Upper lobe of right lung (tissue), 1 donor: ENCODE data around the gene TTLL6. TPM values are rescaled to one million over a fixed set of nuclear protein-coding genes. Genes with fewer than 3 reads are reported as not detected.

Experiments used
- ATAC-seq: fragments of 200-7000 bp; cut with Tn5 transposase; one replicate; pipeline ENCODE4 v1.9.1; 2020; ENCODE audit warnings: mild to moderate bottlenecking, moderate library complexity
- DNase-seq: peaks from one replicate; pipeline ENCODE4 v3.0.0-alpha.2; 2020
- H3K27ac ChIP-seq: fragments of 200-600 bp; one replicate; pipeline ENCODE4 v1.8.0; 2022
- H3K27me3 ChIP-seq: fragments of 200-600 bp; one replicate; pipeline ENCODE4 v1.8.0; 2022; ENCODE audit warnings: mild to moderate bottlenecking
- H3K36me3 ChIP-seq: fragments of 200-600 bp; one replicate; pipeline ENCODE4 v1.8.0; 2022
- H3K4me1 ChIP-seq: fragments of 200-600 bp; one replicate; pipeline ENCODE4 v1.8.0; 2022
- H3K4me3 ChIP-seq: fragments of 200-600 bp; one replicate; pipeline ENCODE4 v1.8.0; 2022; ENCODE audit warnings: mild to moderate bottlenecking
- H3K9me3 ChIP-seq: fragments of 200-600 bp; one replicate; pipeline ENCODE4 v1.8.0; 2022
- intact Hi-C: fragments of 100-400 bp; cut with DNase I; formaldehyde crosslinking; loops from one replicate; pipeline ENCODE4 v1.11.0; 2022
- total RNA-seq: library from RNA; stranded (reverse); fragmentation: NEBNext Ultra II Directional; extraction: Animal tissue kit (Norgen Biotek cat#: 25700); gene quantifications from one replicate; pipeline ENCODE4 v1.2.1, GENCODE V29; 2021
- TF ChIP-seq, protein P1 (sequence below): fragments of 200-600 bp; IDR thresholded peaks from one replicate; pipeline ENCODE4 v1.8.0; 2022; ENCODE audit warnings: antibody characterized with exemption
- donor health status: DM: no; HTN: yes; CAD: no; lungs with severe emphysema.

The TTLL6 gene
- total RNA-seq, 1 donor from 2014 or later: 0.20 TPM

GRCh38 chr17:48732688-48733629 lies 84.1 kb downstream of the TTLL6 start:
- H3K4me1 ChIP-seq: peaks cover 11% of the 10 kb centered on the region
- H3K9me3 ChIP-seq: no peaks in the 10 kb centered on the region
- H3K27ac ChIP-seq: no peak overlapping the region
- TF ChIP-seq, protein P1, sequence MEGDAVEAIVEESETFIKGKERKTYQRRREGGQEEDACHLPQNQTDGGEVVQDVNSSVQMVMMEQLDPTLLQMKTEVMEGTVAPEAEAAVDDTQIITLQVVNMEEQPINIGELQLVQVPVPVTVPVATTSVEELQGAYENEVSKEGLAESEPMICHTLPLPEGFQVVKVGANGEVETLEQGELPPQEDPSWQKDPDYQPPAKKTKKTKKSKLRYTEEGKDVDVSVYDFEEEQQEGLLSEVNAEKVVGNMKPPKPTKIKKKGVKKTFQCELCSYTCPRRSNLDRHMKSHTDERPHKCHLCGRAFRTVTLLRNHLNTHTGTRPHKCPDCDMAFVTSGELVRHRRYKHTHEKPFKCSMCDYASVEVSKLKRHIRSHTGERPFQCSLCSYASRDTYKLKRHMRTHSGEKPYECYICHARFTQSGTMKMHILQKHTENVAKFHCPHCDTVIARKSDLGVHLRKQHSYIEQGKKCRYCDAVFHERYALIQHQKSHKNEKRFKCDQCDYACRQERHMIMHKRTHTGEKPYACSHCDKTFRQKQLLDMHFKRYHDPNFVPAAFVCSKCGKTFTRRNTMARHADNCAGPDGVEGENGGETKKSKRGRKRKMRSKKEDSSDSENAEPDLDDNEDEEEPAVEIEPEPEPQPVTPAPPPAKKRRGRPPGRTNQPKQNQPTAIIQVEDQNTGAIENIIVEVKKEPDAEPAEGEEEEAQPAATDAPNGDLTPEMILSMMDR: no peak
- no peaks in the 10 kb centered on the region for H3K36me3 ChIP-seq
- H3K4me3 ChIP-seq: no peak overlapping the region
- peak; percentile 54 for DNase-seq
- ATAC-seq: no peak
- H3K27me3 ChIP-seq: peaks cover 98% of the 10 kb centered on the region
- intact Hi-C loops: no loop called here

DNA sequence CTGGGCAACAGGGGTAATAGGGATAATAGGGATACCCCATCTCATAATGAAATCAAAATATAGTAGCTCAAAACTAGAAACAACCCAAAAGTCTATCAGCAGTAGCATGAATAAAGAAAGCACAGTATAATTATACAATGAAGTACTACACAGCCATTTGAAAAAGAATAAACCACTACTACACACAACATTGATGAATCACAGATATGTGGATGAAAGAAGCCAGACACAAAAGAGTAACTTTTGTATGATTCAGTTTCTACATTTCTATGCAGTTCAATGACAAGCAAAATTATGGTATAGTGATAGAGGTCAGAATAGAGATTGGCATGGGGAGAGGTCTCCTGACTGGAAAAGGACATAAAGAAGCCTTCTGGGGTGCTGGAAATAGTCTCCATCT lies 85.7 kb downstream of the TTLL6 start:
- TF ChIP-seq, protein P1: no peak
- no peaks in the 10 kb centered on the region for H3K9me3 ChIP-seq
- H3K27ac ChIP-seq: no peak overlapping the region
- DNase-seq (no peak), ATAC-seq (no peak)
- intact Hi-C loops: no loop called here
- H3K4me3 ChIP-seq: no peak overlapping the region
- no peaks in the 10 kb centered on the region for H3K36me3 ChIP-seq
- peaks cover 11% of the 10 kb centered on the region for H3K4me1 ChIP-seq
- peaks cover 99% of the 10 kb centered on the region for H3K27me3 ChIP-seq

DNA sequence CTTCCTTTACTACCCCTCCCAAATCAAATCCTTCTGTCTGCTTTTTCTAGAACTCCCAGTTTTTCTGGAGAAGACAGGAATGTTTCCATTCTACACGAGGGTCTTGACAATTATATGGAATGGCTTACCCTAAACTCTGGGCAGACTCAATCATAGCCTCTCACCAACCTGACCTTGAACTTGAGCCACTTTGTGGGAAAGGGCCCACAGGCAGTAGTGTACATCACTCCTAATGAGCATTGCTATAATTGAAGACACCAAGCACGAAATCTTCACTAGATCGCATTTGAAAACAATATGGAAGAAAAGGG lies 86.8 kb downstream of the TTLL6 start:
- no peaks in the 10 kb centered on the region for H3K9me3 ChIP-seq
- intact Hi-C loops: no loop called here
- TF ChIP-seq, protein P1: no peak
- peaks cover 11% of the 10 kb centered on the region for H3K4me1 ChIP-seq
- H3K27ac ChIP-seq: no peak overlapping the region
- no peak for ATAC-seq
- no peaks in the 10 kb centered on the region for H3K36me3 ChIP-seq
- no peak overlapping the region for H3K4me3 ChIP-seq
- DNase-seq: no peak
- H3K27me3 ChIP-seq: peaks cover 99% of the 10 kb centered on the region

DNA sequence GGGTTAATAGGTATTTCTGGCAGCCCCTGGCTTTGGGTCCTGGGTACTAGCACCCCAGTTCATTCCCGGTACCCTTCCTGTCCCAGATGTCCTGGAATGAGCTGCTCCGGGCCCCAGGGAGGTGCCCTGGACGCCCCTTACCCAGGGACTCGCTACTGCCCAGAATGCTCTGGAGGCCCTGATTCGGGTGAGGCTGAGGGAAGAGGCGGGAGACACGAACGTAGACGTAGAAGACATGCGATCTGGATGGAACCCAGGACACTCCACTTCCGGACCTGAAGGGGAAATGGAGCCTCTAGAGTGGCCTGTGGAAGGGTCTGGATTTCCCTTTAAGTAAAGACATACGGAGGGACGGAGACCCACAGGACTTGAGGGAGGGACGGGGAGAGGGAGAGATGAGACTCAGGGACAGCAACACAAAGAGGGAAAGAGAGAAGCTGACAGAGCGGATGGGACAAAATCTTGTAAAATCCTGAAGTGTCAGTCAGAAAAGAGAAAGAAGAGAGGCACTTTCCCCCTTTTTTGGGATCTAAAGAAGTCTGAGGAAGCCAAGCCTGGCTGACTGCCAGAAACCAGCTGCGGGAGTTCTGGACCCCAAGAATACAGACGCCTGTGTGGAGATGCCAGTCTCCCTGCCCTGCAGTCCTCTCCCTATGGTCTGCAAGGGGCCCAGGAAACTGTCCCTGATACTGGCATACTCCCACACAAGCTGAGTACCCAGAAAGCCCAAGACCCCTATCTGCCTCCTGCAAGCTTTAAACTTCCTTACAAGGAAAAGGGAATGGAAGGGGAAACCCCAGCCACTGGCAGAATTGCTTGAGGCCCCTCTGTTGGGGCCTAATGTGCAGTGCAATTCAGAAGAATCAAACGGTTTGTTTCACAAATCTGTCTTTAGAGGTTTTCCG lies 87.4 kb downstream of the TTLL6 start:
- TF ChIP-seq, protein P1: no peak
- Histone ChIP-seq H3K27ac (no peak overlapping the region), H3K4me3 (no peak overlapping the region), H3K27me3 (peaks cover 99% of the 10 kb centered on the region), H3K4me1 (peaks cover 11% of the 10 kb centered on the region), H3K36me3 (no peaks in the 10 kb centered on the region), H3K9me3 (no peaks in the 10 kb centered on the region)
- intact Hi-C loops: no loop called here
- no peak for DNase-seq
- no peak for ATAC-seq

DNA sequence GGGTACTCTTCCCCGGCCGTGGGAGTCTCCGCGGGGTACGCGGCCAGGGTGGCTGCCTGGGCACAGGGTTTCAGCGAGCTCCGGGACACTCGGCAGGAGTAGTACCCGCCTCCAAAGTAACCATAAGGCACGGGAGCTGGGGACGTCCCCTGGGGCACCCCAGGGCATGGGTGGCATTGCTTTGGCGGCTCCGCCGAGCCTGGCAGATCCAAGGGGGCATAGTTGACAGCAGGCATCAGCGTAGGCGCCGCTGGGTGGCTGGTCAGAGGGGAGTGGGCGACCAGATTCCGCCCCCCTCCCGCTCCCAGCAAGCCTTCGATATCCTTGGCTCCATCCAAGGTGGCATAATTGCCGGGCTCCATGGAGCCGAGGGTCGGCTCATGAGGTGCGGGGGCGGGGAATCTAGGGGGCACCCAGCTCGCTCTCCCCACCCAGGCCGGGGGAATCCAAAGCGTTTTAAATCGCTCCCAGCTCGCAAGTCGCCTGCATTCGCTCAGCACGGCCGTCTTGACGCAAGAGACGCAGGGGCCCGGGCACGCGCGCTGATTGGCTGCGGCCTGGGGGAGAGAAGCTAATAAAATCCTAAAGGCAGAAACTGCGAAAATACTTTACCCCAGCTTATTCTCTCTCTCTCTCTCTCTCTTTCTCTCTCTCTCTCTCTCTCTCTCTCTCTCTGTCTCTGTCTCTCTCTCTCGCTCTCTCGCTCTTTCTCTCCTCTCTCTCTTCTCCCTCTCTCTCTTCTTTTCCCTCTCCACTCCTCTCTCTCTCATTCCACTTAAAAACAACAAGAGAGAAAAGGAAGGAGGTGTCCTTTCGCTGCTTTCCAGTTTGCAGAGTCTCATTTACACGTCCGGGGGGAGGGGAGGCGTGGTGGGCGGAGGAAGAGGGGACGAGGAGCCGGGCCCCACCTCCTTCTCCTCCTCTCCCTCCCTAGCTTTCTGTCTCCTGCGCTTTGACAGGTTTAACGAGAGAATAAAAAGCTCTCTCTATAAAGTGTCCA lies 88.5 kb downstream of the TTLL6 start, which contains the start of gene HOXB13:
HOXB13 (minus strand) TSS at position 519 of the 1,000 bp plus-strand sequence; CDS start at position 362, 157 bp downstream.
- H3K4me1 ChIP-seq: peaks cover 21% of the 10 kb centered on the region
- TF ChIP-seq, protein P1: no peak
- no peaks in the 10 kb centered on the region for H3K9me3 ChIP-seq
- intact Hi-C loops: no loop called here
- H3K36me3 ChIP-seq: no peaks in the 10 kb centered on the region
- H3K27ac ChIP-seq: no peak within 1 kb of the TSS
- DNase-seq: no peak
- peaks cover 99% of the 10 kb centered on the region for H3K27me3 ChIP-seq
- no peak within 1 kb of the TSS for H3K4me3 ChIP-seq
- ATAC-seq: no peak
